ENCODE results near the gene SGPL1. TPM values are rescaled to one million over a fixed set of nuclear protein-coding genes. Genes with fewer than 3 reads are reported as not detected.
"Not testable (repeated sequence)": the region's sequence is repeated elsewhere in the genome, so short reads cannot be mapped to it uniquely, and the experiment has no call there.

The SGPL1 gene, protein sequence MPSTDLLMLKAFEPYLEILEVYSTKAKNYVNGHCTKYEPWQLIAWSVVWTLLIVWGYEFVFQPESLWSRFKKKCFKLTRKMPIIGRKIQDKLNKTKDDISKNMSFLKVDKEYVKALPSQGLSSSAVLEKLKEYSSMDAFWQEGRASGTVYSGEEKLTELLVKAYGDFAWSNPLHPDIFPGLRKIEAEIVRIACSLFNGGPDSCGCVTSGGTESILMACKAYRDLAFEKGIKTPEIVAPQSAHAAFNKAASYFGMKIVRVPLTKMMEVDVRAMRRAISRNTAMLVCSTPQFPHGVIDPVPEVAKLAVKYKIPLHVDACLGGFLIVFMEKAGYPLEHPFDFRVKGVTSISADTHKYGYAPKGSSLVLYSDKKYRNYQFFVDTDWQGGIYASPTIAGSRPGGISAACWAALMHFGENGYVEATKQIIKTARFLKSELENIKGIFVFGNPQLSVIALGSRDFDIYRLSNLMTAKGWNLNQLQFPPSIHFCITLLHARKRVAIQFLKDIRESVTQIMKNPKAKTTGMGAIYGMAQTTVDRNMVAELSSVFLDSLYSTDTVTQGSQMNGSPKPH
- total RNA-seq (30.4 TPM), polyA plus RNA-seq (10 to 100 TPM; 12.8 to 16.8 (median 14.9) TPM)

DNA sequence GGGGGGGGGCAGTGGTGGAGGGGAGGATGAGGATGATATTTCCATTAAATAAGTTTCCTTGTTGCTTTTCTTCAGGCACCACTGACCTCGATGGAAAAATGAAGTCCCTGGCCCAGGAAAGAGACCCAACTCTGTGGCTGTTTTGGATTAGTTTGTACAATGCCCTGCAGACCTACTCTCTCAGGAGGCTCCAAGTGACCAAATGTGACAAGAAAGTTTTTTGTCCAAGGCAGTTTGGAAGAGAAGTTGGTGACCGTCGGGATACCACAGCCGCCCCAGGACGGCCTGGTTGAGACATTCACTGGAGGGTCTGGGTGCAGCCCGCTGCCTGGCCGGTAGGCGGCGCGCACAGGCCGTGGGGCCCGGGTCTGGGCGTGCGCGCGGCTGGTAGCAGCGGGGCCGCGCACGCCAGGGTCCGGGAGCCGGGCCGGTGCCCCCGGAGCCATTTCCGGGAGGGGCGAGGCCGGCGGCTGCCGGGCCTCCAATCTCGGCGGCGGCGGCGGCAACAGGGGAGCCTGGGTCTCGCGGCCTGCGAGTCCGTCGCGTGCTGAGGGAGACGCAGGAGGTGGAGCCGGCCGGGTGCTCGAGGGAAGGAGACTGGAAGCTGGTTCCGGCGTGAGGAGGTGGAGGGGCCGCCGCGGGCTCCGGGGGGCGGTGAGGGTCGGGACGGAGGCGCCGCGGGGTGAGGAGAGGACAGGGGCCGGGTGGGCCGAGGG, at the start of gene SGPL1:
TSS of gene SGPL1 (plus strand) at position 445 of the 716 bp plus-strand sequence. CDS start 906 bp downstream, outside the sequence.
- Histone ChIP-seq H3K4me3 (ENCODE audit: low read depth, low read length) (peak within 1 kb of the TSS; percentile 79), H3K9me3 (ENCODE audit: control insufficient read depth in 2 of 2, low read length in 2 of 2) (no peaks in the 10 kb centered on the region), H3K36me3 (ENCODE audit: control insufficient read depth, insufficient read depth, low read length) (no peaks in the 10 kb centered on the region), H3K27ac (ENCODE audit: insufficient read depth, low read length, poor library complexity, severe bottlenecking) (peak within 1 kb of the TSS; percentile 55), H3K4me1 (ENCODE audit: control insufficient read depth, insufficient read depth, low read length, poor library complexity, severe bottlenecking) (peaks cover 15% of the 10 kb centered on the region), H3K27me3 (ENCODE audit: control insufficient read depth, insufficient read depth, low read length) (no peaks in the 10 kb centered on the region)
- H3K27me3 Mint-ChIP-seq = no peaks in the 10 kb centered on the region
- H3K27ac Mint-ChIP-seq = peak within 1 kb of the TSS; percentile 92 to 94 (median 94)
- H3K9me3 Mint-ChIP-seq = no peaks in the 10 kb centered on the region
- peak; percentile 74 to 85 (median 84) for DNase-seq
- ATAC-seq (ENCODE audit: low read depth in 2 of 2) = peak; percentile 97 to 98
- H3K36me3 Mint-ChIP-seq = peaks cover 10% of the 10 kb centered on the region
- H3K4me3 Mint-ChIP-seq = peak within 1 kb of the TSS; percentile 88 to 92 (median 90)
- peaks cover 5 to 51% (median 31%) of the 10 kb centered on the region in 4 donors for H3K4me1 Mint-ChIP-seq

DNA sequence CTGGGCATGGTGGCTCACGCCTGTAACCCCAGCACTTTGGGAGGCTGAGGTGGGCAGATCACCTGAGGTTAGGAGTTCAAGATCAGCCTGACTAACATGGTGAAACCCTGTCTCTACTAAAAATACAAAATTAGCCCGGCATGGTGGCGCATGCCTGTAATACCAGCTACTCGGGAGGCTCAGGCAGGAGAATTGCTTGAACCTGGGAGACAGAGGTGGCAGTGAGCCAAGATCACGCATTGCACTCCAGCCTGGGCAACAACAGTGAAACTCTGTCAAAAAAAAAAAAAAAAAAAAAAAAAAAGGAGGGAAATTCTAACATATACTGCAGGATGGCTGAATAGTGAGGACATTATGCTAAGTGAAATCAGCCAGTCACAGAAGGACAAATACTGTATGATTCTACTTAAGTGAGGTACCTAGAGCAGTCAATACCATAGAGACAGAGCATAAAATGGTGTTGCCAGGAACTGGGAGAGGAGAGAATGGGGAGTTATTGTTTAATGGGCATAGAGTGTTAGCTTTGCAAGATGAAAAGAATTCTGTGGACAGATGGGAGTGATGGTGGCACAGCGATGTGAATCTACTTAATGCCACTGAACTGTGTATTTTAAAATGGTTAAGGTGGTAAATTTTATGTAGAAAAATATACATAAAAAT, 47.6 kb upstream of the SGPL1 start:
- H3K9me3 Mint-ChIP-seq; H3K4me3 Mint-ChIP-seq; H3K4me1 ChIP-seq (ENCODE audit: control insufficient read depth, insufficient read depth, low read length, poor library complexity, severe bottlenecking); H3K36me3 Mint-ChIP-seq; H3K27me3 Mint-ChIP-seq; H3K27ac ChIP-seq (ENCODE audit: insufficient read depth, low read length, poor library complexity, severe bottlenecking); ATAC-seq (ENCODE audit: low read depth in 2 of 2); H3K36me3 ChIP-seq (ENCODE audit: control insufficient read depth, insufficient read depth, low read length); H3K4me1 Mint-ChIP-seq; H3K4me3 ChIP-seq (ENCODE audit: low read depth, low read length); H3K9me3 ChIP-seq (ENCODE audit: control insufficient read depth in 2 of 2, low read length in 2 of 2); H3K27me3 ChIP-seq (ENCODE audit: control insufficient read depth, insufficient read depth, low read length); DNase-seq: not testable (repeated sequence)
- peak overlapping the region in 1 of 3 donors; percentile 0 for H3K27ac Mint-ChIP-seq

DNA sequence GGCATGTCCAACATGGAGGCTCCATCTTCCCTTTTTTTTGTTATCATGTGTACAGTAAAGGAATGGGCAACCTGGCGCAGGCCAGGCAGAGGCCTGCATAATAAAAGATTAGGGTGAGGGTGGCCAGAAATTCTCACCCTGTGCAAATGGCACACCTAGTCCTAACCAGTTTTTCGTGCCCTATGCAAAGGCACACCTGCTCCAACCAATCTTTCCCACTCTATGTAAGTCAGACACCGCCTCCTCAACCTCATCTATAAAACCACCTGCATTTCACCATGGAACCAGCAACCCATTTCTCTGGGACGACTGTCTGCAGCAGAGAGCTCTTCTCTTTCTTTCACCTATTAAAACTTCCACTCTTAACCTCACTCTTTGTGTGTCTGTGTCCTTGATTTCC, 46.6 kb upstream of the SGPL1 start:
- ATAC-seq (ENCODE audit: low read depth in 2 of 2) = no peak

DNA sequence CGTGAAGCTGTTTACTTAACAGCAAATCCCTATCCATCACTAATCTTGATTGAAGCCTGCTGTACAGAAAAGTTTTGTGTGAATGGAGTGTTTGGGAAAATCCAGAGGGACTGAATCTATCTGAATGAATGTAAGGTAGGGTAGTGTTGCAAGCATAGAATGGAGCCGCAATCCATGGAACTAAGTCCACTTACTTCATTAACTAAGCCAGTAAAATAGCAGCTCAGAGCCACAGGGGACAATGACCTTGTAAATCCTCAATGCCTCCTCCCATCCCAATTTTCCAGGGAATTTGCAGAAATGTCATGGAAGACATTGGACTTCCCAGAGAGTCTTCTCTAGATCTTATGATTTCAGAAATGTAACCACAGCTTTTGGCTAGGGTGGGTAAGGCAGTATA, 45.7 kb upstream of the SGPL1 start:
- Mint-ChIP-seq H3K27ac (no peak overlapping the region), H3K36me3 (peaks cover 3% of the 10 kb centered on the region), H3K4me1 (no peaks in the 10 kb centered on the region), H3K9me3 (peaks cover 0 to 7% (median 0%) of the 10 kb centered on the region in 7 donors), H3K4me3 (no peak overlapping the region), H3K27me3 (peaks cover 4% of the 10 kb centered on the region)
- no peak overlapping the region for H3K27ac ChIP-seq (ENCODE audit: insufficient read depth, low read length, poor library complexity, severe bottlenecking)
- H3K27me3 ChIP-seq (ENCODE audit: control insufficient read depth, insufficient read depth, low read length) = no peaks in the 10 kb centered on the region
- no peak overlapping the region for H3K4me3 ChIP-seq (ENCODE audit: low read depth, low read length)
- no peak for DNase-seq
- ATAC-seq (ENCODE audit: low read depth in 2 of 2) = no peak
- H3K4me1 ChIP-seq (ENCODE audit: control insufficient read depth, insufficient read depth, low read length, poor library complexity, severe bottlenecking) = no peaks in the 10 kb centered on the region
- H3K9me3 ChIP-seq (ENCODE audit: control insufficient read depth in 2 of 2, low read length in 2 of 2) = no peaks in the 10 kb centered on the region
- no peaks in the 10 kb centered on the region for H3K36me3 ChIP-seq (ENCODE audit: control insufficient read depth, insufficient read depth, low read length)

More for the DNA sequence above, 46.6 kb upstream of the SGPL1 start:
- no peaks in the 10 kb centered on the region for H3K27me3 ChIP-seq (ENCODE audit: control insufficient read depth, insufficient read depth, low read length)
- Mint-ChIP-seq H3K27me3 (peaks cover 4% of the 10 kb centered on the region), H3K4me3 (no peak overlapping the region), H3K4me1 (no peaks in the 10 kb centered on the region), H3K27ac (no peak overlapping the region), H3K36me3 (peaks cover 3% of the 10 kb centered on the region), H3K9me3 (peaks cover 0 to 7% (median 0%) of the 10 kb centered on the region in 7 donors)
- H3K9me3 ChIP-seq (ENCODE audit: control insufficient read depth in 2 of 2, low read length in 2 of 2) = no peaks in the 10 kb centered on the region
- no peaks in the 10 kb centered on the region for H3K4me1 ChIP-seq (ENCODE audit: control insufficient read depth, insufficient read depth, low read length, poor library complexity, severe bottlenecking)
- no peak for DNase-seq
- no peaks in the 10 kb centered on the region for H3K36me3 ChIP-seq (ENCODE audit: control insufficient read depth, insufficient read depth, low read length)
- no peak overlapping the region for H3K27ac ChIP-seq (ENCODE audit: insufficient read depth, low read length, poor library complexity, severe bottlenecking)
- H3K4me3 ChIP-seq (ENCODE audit: low read depth, low read length) = no peak overlapping the region

DNA sequence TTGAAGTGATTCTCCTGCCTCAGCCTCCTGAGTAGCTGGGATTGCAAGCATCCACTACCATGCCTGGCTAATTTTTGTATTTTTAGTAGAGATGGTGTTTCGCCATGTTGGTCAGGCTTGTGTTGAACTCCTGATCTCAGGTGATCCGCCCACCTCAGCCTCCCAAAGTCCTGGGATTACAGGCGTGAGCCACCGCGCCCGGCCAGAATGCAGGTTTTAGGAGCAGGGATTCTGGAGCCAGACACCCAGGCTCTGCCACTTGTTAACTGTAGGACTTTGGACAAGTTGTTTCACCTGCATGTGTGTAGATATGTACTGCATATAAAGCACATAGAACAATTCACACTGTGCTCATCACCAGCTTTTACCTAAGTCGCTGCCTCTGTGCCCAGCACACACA, 45.2 kb upstream of the SGPL1 start:
- H3K36me3 ChIP-seq (ENCODE audit: control insufficient read depth, insufficient read depth, low read length); H3K27me3 ChIP-seq (ENCODE audit: control insufficient read depth, insufficient read depth, low read length); H3K27ac Mint-ChIP-seq; H3K9me3 ChIP-seq (ENCODE audit: control insufficient read depth in 2 of 2, low read length in 2 of 2); H3K4me1 Mint-ChIP-seq; H3K4me3 ChIP-seq (ENCODE audit: low read depth, low read length); H3K27me3 Mint-ChIP-seq; ATAC-seq (ENCODE audit: low read depth in 2 of 2); H3K4me3 Mint-ChIP-seq; H3K4me1 ChIP-seq (ENCODE audit: control insufficient read depth, insufficient read depth, low read length, poor library complexity, severe bottlenecking); H3K9me3 Mint-ChIP-seq; H3K27ac ChIP-seq (ENCODE audit: insufficient read depth, low read length, poor library complexity, severe bottlenecking); H3K36me3 Mint-ChIP-seq; DNase-seq: not testable (repeated sequence)

DNA sequence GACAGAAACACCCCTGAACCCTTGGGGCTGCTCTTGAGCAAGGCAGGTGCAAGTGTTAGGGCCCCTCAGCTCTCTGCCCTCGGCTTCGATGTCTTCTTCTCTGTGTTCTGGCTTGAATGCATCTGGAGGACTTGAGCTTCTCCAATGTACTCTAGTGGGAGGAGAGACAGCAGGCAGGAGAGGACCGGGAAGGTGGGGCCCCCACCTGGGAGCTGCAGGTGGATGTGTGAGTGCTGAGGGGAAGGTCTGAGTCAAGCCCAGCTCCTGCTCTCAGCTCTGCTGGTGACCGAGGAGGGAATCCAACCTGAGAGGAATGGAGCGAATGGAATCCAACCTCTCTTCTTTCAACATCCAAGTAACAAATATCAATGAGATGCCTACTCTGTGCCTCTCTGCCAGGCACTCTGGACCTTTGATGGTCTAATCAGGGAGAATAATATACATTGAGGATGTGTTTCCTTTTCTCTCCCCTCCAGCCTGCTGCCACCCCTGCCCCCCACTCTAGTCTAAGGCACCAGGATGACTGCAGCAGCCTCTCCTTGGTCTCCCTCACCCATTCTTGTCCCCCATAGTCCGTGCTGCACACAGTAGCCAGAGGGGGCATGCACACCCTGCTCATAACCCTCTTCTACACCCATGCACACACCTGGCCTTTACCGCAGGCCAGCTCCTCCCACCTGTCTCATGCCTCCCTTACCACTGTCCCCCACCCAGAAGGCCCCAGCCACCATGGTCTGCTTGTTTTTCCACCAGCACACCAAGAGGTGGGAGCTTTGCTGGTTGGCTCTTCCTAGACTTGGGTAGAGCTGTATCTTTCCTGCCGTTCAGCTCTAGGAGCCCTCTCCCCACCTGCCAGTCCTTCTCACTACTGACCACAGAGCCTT, 44.2 kb upstream of the SGPL1 start:
- H3K4me1 Mint-ChIP-seq = no peaks in the 10 kb centered on the region
- no peak overlapping the region for H3K4me3 Mint-ChIP-seq
- DNase-seq (no peak), ATAC-seq (ENCODE audit: low read depth in 2 of 2) (no peak)
- Histone ChIP-seq H3K36me3 (ENCODE audit: control insufficient read depth, insufficient read depth, low read length) (no peaks in the 10 kb centered on the region), H3K4me1 (ENCODE audit: control insufficient read depth, insufficient read depth, low read length, poor library complexity, severe bottlenecking) (no peaks in the 10 kb centered on the region), H3K27me3 (ENCODE audit: control insufficient read depth, insufficient read depth, low read length) (no peaks in the 10 kb centered on the region), H3K27ac (ENCODE audit: insufficient read depth, low read length, poor library complexity, severe bottlenecking) (no peak overlapping the region), H3K4me3 (ENCODE audit: low read depth, low read length) (no peak overlapping the region), H3K9me3 (ENCODE audit: control insufficient read depth in 2 of 2, low read length in 2 of 2) (no peaks in the 10 kb centered on the region)
- no peak overlapping the region for H3K27ac Mint-ChIP-seq
- peaks cover 3% of the 10 kb centered on the region for H3K36me3 Mint-ChIP-seq
- no peaks in the 10 kb centered on the region for H3K27me3 Mint-ChIP-seq
- peaks cover 0 to 3% (median 0%) of the 10 kb centered on the region in 7 donors for H3K9me3 Mint-ChIP-seq

DNA sequence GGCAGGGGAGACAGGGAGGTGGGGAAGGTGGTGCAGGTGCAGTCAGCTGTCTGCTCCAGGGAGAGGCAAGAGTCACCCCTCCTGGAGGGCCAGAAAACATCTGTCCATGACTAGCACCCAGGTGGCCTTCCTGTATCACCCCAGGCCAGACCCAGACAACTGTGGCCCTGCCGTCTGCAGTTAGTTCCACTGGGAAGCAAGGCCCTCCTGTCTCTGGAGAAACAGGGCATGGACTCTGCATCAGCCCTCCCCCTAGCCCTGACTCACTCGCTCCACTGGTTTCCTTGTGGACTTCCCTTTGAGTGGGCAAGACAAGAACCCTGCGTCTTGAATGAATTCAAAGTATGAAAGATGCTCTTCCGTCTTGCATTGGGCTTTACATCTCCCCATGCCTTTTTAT, 43.1 kb upstream of the SGPL1 start:
- Mint-ChIP-seq H3K27ac (no peak overlapping the region), H3K27me3 (peaks cover under 1% of the 10 kb centered on the region), H3K36me3 (no peaks in the 10 kb centered on the region), H3K4me3 (no peak overlapping the region), H3K4me1 (no peaks in the 10 kb centered on the region), H3K9me3 (no peaks in the 10 kb centered on the region)
- DNase-seq (no peak), ATAC-seq (ENCODE audit: low read depth in 2 of 2) (no peak)
- H3K27ac ChIP-seq (ENCODE audit: insufficient read depth, low read length, poor library complexity, severe bottlenecking) = no peak overlapping the region
- no peak overlapping the region for H3K4me3 ChIP-seq (ENCODE audit: low read depth, low read length)
- H3K4me1 ChIP-seq (ENCODE audit: control insufficient read depth, insufficient read depth, low read length, poor library complexity, severe bottlenecking) = no peaks in the 10 kb centered on the region
- H3K9me3 ChIP-seq (ENCODE audit: control insufficient read depth in 2 of 2, low read length in 2 of 2) = no peaks in the 10 kb centered on the region
- H3K27me3 ChIP-seq (ENCODE audit: control insufficient read depth, insufficient read depth, low read length) = no peaks in the 10 kb centered on the region
- H3K36me3 ChIP-seq (ENCODE audit: control insufficient read depth, insufficient read depth, low read length) = no peaks in the 10 kb centered on the region

All from CD4-positive, CD25-positive, alpha-beta regulatory T cell (primary cell).